WTC11 (cell line): ENCODE measurements around the gene MYL10.

ENCODE experiments used
- AR ChIP-seq: fragments of 250-450 bp; sonication (Bioruptor Pico); IDR thresholded peaks from 2 replicates; pipeline ENCODE4 v1.9.0; 2021; ENCODE audit warnings: mild to moderate bottlenecking
- CREB1 ChIP-seq: sonication (generic); formaldehyde crosslinking; IDR thresholded peaks from 2 replicates; pipeline ENCODE4 v1.8.0; 2023; ENCODE audit warnings: mild to moderate bottlenecking, missing genetic modification reagents
- CTCF ChIP-seq: fragments of 200-600 bp; IDR thresholded peaks from 2 replicates; pipeline ENCODE4 v1.8.0; 2022; ENCODE audit warnings: antibody characterized with exemption
- FOXP4 ChIP-seq: sonication (generic); formaldehyde crosslinking; IDR thresholded peaks from 2 replicates; pipeline ENCODE4 v1.8.0; 2022; ENCODE audit warnings: mild to moderate bottlenecking, missing genetic modification reagents
- MAX ChIP-seq: sonication (generic); formaldehyde crosslinking; IDR thresholded peaks from 2 replicates; pipeline ENCODE4 v1.8.0; 2022; ENCODE audit warnings: mild to moderate bottlenecking, missing genetic modification reagents
- MLX ChIP-seq: sonication (generic); formaldehyde crosslinking; IDR thresholded peaks from 2 replicates; pipeline ENCODE4 v1.8.1; 2023; ENCODE audit warnings: mild to moderate bottlenecking, missing genetic modification reagents, moderate library complexity
- NFYB ChIP-seq: sonication (generic); formaldehyde crosslinking; conservative IDR thresholded peaks from 2 replicates; pipeline ENCODE4 v1.8.0; 2022; ENCODE audit warnings: low read depth, missing genetic modification reagents
- PRDM15 ChIP-seq: sonication (generic); formaldehyde crosslinking; IDR thresholded peaks from 2 replicates; pipeline ENCODE4 v1.8.0; 2022; ENCODE audit warnings: missing genetic modification reagents
- SP1 ChIP-seq: sonication (generic); formaldehyde crosslinking; conservative IDR thresholded peaks from 2 replicates; pipeline ENCODE4 v1.8.1; 2022; ENCODE audit warnings: missing genetic modification reagents
- TEAD1 ChIP-seq: sonication (generic); formaldehyde crosslinking; IDR thresholded peaks from 2 replicates; pipeline ENCODE4 v1.8.0; 2022; ENCODE audit warnings: mild to moderate bottlenecking, missing genetic modification reagents
- ZMAT4 ChIP-seq: fragments of 250-450 bp; sonication (Bioruptor Pico); IDR thresholded peaks from 2 replicates; pipeline ENCODE4 v1.9.0; 2021; ENCODE audit warnings: mild to moderate bottlenecking
- ZNF423 ChIP-seq: fragments of 250-450 bp; sonication (Bioruptor Pico); IDR thresholded peaks from 2 replicates; pipeline ENCODE4 v2.1.2; 2022; ENCODE audit warnings: mild to moderate bottlenecking, moderate library complexity

GRCh38 chr7:101677797-101678479 lies 48.8 kb upstream of the MYL10 start:
- no peak for TF ChIP-seq PRDM15 (CRISPR knock-in tag)
- no peak for TF ChIP-seq MAX
- no peak for TF ChIP-seq TEAD1 (CRISPR knock-in tag)
- no peak for TF ChIP-seq MLX (CRISPR knock-in tag)
- TF ChIP-seq ZNF423 (CRISPR knock-in tag): no peak
- TF ChIP-seq ZMAT4 (CRISPR knock-in tag): no peak
- no peak for TF ChIP-seq NFYB (CRISPR knock-in tag)
- TF ChIP-seq FOXP4 (CRISPR knock-in tag): no peak
- no peak for TF ChIP-seq CREB1 (CRISPR knock-in tag)
- TF ChIP-seq SP1 (CRISPR knock-in tag): no peak
- no peak for TF ChIP-seq CTCF
- TF ChIP-seq AR (CRISPR knock-in tag): no peak
